Measurements from ENCODE around the gene MNT.

DNA sequence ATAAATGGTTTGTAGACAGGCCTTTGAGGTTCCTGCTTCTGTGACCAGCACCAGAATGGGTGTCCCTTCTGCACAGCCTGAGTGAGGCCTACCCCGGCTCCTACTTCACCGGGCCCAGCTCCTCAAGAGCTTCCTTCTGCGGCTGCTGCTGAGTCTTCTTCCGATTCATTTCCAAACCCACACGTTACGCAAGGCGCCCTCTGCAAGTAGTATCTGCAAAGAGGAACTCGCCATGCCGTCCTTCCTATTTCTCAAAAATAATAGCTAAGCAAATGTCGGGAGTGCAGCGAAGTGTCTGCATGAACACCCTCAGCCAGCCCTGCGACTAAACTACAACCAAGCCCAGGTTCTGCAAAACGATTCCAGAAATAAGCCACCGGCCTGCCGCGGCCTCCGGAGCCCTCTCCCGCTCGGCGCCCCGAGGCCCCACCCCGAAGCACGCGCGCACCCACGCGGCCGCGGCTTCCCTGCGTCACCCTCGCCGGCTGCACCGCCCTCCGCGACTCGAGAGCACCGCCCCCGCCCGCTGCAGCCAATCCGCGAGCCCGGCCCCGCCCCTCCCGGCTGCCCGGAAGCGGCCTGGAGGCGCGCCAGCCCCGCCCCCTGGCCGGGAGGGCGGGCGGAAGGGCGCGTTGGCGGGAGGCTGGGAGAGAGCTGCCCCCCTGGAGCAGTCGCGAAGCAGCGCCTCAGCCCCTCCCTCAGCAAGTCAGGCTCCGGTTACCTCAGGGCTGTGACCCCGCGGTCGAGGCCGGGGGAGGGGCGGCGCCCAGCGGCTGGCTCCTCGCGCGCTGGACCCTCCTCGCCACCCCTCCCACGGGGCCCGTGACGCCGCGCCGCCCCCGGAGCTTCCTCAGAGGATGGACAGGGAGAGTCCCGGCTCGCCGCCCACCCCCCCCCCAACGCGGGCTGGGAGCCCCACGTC lies 8.3 kb downstream of the MNT start:
- TF ChIP-seq, protein P1, sequence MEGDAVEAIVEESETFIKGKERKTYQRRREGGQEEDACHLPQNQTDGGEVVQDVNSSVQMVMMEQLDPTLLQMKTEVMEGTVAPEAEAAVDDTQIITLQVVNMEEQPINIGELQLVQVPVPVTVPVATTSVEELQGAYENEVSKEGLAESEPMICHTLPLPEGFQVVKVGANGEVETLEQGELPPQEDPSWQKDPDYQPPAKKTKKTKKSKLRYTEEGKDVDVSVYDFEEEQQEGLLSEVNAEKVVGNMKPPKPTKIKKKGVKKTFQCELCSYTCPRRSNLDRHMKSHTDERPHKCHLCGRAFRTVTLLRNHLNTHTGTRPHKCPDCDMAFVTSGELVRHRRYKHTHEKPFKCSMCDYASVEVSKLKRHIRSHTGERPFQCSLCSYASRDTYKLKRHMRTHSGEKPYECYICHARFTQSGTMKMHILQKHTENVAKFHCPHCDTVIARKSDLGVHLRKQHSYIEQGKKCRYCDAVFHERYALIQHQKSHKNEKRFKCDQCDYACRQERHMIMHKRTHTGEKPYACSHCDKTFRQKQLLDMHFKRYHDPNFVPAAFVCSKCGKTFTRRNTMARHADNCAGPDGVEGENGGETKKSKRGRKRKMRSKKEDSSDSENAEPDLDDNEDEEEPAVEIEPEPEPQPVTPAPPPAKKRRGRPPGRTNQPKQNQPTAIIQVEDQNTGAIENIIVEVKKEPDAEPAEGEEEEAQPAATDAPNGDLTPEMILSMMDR (IDR thresholded peaks at IDR 0.05) = 0 out of 2 replicates have a peak, but pooled peaks have one; percentile 4
- no peak for TF ChIP-seq ZFX (IDR thresholded peaks at IDR 0.05; ENCODE audit: borderline replicate concordance)
